H9 (cell line): ENCODE measurements around the gene SOSTDC1. TPM values are rescaled to one million over a fixed set of nuclear protein-coding genes. Genes with fewer than 3 reads are reported as not detected.

Experiments used
- DNase-seq: peaks from one replicate; pipeline ENCODE4 v3.0.0-alpha.2; 2017
- H2AFZ ChIP-seq: one replicate; pipeline ENCODE4 v1.6.1; 2013; ENCODE audit warnings: mild to moderate bottlenecking, low read length, control low read depth, moderate library complexity
- H2AK5ac ChIP-seq: 2 replicates; pipeline ENCODE4 v1.6.1; 2013; ENCODE audit warnings: low read length, control low read depth, mixed read lengths; ENCODE audit not compliant: insufficient read length
- H2BK120ac ChIP-seq: one replicate; pipeline ENCODE4 v1.6.1; 2013; ENCODE audit warnings: low read depth, mild to moderate bottlenecking, low read length, control low read depth, inconsistent platforms; ENCODE audit not compliant: poor library complexity, severe bottlenecking
- H2BK12ac ChIP-seq: 2 replicates; pipeline ENCODE4 v1.6.1; 2013; ENCODE audit warnings: low read length, control low read depth, mixed read lengths, low read depth; ENCODE audit not compliant: insufficient read length
- H2BK15ac ChIP-seq: 2 replicates; pipeline ENCODE4 v1.6.1; 2013; ENCODE audit warnings: low read depth, low read length, control low read depth
- H2BK20ac ChIP-seq: one replicate; pipeline ENCODE4 v1.6.1; 2013; ENCODE audit warnings: low read depth, mild to moderate bottlenecking, low read length, control low read depth, inconsistent platforms; ENCODE audit not compliant: poor library complexity, severe bottlenecking
- H2BK5ac ChIP-seq: 2 replicates; pipeline ENCODE4 v1.6.1; 2013; ENCODE audit warnings: low read length, control low read depth, mixed read lengths; ENCODE audit not compliant: insufficient read length
- H3K14ac ChIP-seq: 2 replicates; pipeline ENCODE4 v1.6.1; 2013; ENCODE audit warnings: low read length, control low read depth; ENCODE audit not compliant: insufficient read depth
- H3K18ac ChIP-seq: 2 replicates; pipeline ENCODE4 v1.6.1; 2013; ENCODE audit warnings: low read depth, mild to moderate bottlenecking, mixed read lengths, low read length, control low read depth; ENCODE audit not compliant: insufficient read length
- H3K23ac ChIP-seq: 2 replicates; pipeline ENCODE4 v1.6.1; 2013; ENCODE audit warnings: low read length, control low read depth, mixed read lengths, low read depth; ENCODE audit not compliant: insufficient read length
- H3K23me2 ChIP-seq: 2 replicates; pipeline ENCODE4 v1.6.1; 2013; ENCODE audit warnings: low read depth, mild to moderate bottlenecking, mixed read lengths, low read length, control low read depth; ENCODE audit not compliant: insufficient read length, poor library complexity, severe bottlenecking
- H3K27ac ChIP-seq: 2 replicates; pipeline ENCODE4 v1.5.1; 2013; ENCODE audit warnings: low read length, control low read depth, mixed read lengths, low read depth; ENCODE audit not compliant: insufficient read length
- H3K27me3 ChIP-seq: 2 replicates; pipeline ENCODE4 v1.6.1; 2013; ENCODE audit warnings: low read length, control low read depth, inconsistent platforms; ENCODE audit not compliant: insufficient read depth
- H3K4ac ChIP-seq: 2 replicates; pipeline ENCODE4 v1.6.1; 2013; ENCODE audit warnings: low read depth, mild to moderate bottlenecking, control low read depth, inconsistent platforms, low read length, moderate library complexity
- H3K4me1 ChIP-seq: 2 replicates; pipeline ENCODE4 v1.6.1; 2013; ENCODE audit warnings: low read length, control low read depth, inconsistent platforms; ENCODE audit not compliant: insufficient read depth
- H3K4me2 ChIP-seq: 2 replicates; pipeline ENCODE4 v1.6.1; 2013; ENCODE audit warnings: low read length, control low read depth, mixed read lengths; ENCODE audit not compliant: insufficient read length, insufficient read depth
- H3K56ac ChIP-seq: 2 replicates; pipeline ENCODE4 v1.6.1; 2013; ENCODE audit warnings: low read depth, mild to moderate bottlenecking, mixed read lengths, low read length, control low read depth; ENCODE audit not compliant: insufficient read length
- H3K79me1 ChIP-seq: 2 replicates; pipeline ENCODE4 v1.6.1; 2013; ENCODE audit warnings: low read depth, mild to moderate bottlenecking, moderate library complexity, low read length, control low read depth, inconsistent platforms; ENCODE audit not compliant: insufficient read depth, poor library complexity, severe bottlenecking
- H3K79me2 ChIP-seq: 2 replicates; pipeline ENCODE4 v1.6.1; 2013; ENCODE audit warnings: low read length, control low read depth, inconsistent platforms; ENCODE audit not compliant: insufficient read depth
- H3K9ac ChIP-seq: 2 replicates; pipeline ENCODE4 v1.6.1; 2013; ENCODE audit warnings: low read length, control low read depth, mixed read lengths; ENCODE audit not compliant: insufficient read length; ENCODE audit errors: extremely low read depth
- H3K9me3 ChIP-seq: one replicate; pipeline ENCODE4 v1.6.1; 2013; ENCODE audit warnings: low read depth, low read length, inconsistent platforms; ENCODE audit not compliant: control insufficient read depth
- H3T11ph ChIP-seq: one replicate; pipeline ENCODE4 v1.6.1; 2013; ENCODE audit warnings: mild to moderate bottlenecking, low read length, control low read depth, inconsistent platforms
- H4K20me1 ChIP-seq: one replicate; pipeline ENCODE4 v1.6.1; 2013; ENCODE audit not compliant: control insufficient read depth, insufficient read length, insufficient read depth
- H4K5ac ChIP-seq: 2 replicates; pipeline ENCODE4 v1.6.1; 2013; ENCODE audit warnings: low read depth, mild to moderate bottlenecking, mixed read lengths, low read length, control low read depth; ENCODE audit not compliant: insufficient read length
- H4K8ac ChIP-seq: replicated peaks from 2 replicates; pipeline ENCODE4 v1.6.1; 2013; ENCODE audit warnings: low read length, control low read depth, mixed read lengths, low read depth; ENCODE audit not compliant: insufficient read length
- H4K91ac ChIP-seq: 2 replicates; pipeline ENCODE4 v1.6.1; 2013; ENCODE audit warnings: low read depth, mild to moderate bottlenecking, moderate library complexity, mixed read lengths, low read length, control low read depth; ENCODE audit not compliant: insufficient read length
- H3K27ac Mint-ChIP-seq, 3 experiments: 2 replicates in 2 of 3; 3 replicates in 1 of 3; pipeline ENCODE4 v1.8.0; 2020 to 2021; ENCODE audit warnings: mixed read lengths in 3 of 3, mild to moderate bottlenecking in 1 of 3, moderate library complexity in 1 of 3
- H3K27me3 Mint-ChIP-seq: 2 replicates; pipeline ENCODE4 v1.8.0; 2021; ENCODE audit warnings: low read depth, mild to moderate bottlenecking, moderate library complexity, mixed read lengths
- H3K36me3 Mint-ChIP-seq, 3 experiments: 2 replicates in 2 of 3; 3 replicates in 1 of 3; pipeline ENCODE4 v1.8.0; 2020 to 2021; ENCODE audit warnings: low read depth in 3 of 3, mixed read lengths in 3 of 3; ENCODE audit not compliant: insufficient read depth in 1 of 3
- H3K4me1 Mint-ChIP-seq, 2 experiments: 2 replicates each; pipeline ENCODE4 v1.8.0; 2020; ENCODE audit warnings: mixed read lengths in 2 of 2
- H3K4me3 Mint-ChIP-seq, 2 experiments: 2 replicates in 1 of 2; 3 replicates in 1 of 2; pipeline ENCODE4 v1.8.0; 2020 to 2021; ENCODE audit warnings: mild to moderate bottlenecking in 2 of 2, mixed read lengths in 2 of 2, moderate library complexity in 1 of 2
- H3K9me3 Mint-ChIP-seq, 2 experiments: 2 replicates in 1 of 2; 3 replicates in 1 of 2; pipeline ENCODE4 v1.8.0; 2020; ENCODE audit warnings: mild to moderate bottlenecking in 2 of 2, mixed read lengths in 2 of 2, moderate library complexity in 1 of 2
- CTCF ChIP-seq: fragments of 200-600 bp; sonication (generic); conservative IDR thresholded peaks from 3 replicates; pipeline ENCODE4 v1.8.0; 2021; ENCODE audit warnings: antibody characterized with exemption, mild to moderate bottlenecking
- WGBS: extraction: QIAGEN DNeasy Blood & Tissue Kit; methylation state at CpG from one replicate; pipeline ENCODE4 v1.1.7; 2013; ENCODE audit warnings: missing lambda C conversion rate, low lambda C conversion rate, mixed read lengths; ENCODE audit not compliant: insufficient read length; ENCODE audit errors: extremely low coverage; 5-methylcytosine and 5-hydroxymethylcytosine counted together
- total RNA-seq: library from RNA; stranded (reverse); gene quantifications from 2 replicates; pipeline ENCODE4 v1.2.1, GENCODE V29; 2021

SOSTDC1 gene
- total RNA-seq, 1 experiment from 2014 or later, result not detected

- H2BK15ac ChIP-seq, result no peak overlapping the region
- H2AK5ac ChIP-seq, result no peak overlapping the region
- no peak overlapping the region for H3K9ac ChIP-seq
- H4K5ac ChIP-seq, result no peak overlapping the region
- no peak overlapping the region for H3K23ac ChIP-seq
- no peaks in the 10 kb centered on the region for H3K79me2 ChIP-seq
- no peak overlapping the region for H3K27ac ChIP-seq
- no peaks in the 10 kb centered on the region for H3K4me1 ChIP-seq
- Mint-ChIP-seq H3K36me3 (no peaks in the 10 kb centered on the region), H3K27me3 (peaks cover 26% of the 10 kb centered on the region), H3K4me3 (no peak overlapping the region; a peak in 1 of 5 replicates), H3K9me3 (no peaks in the 10 kb centered on the region), H3K4me1 (peaks cover 17 to 19% of the 10 kb centered on the region in 2 experiments), H3K27ac (no peak overlapping the region)
- no peak overlapping the region for H4K8ac ChIP-seq
- H3K79me1 ChIP-seq, result no peaks in the 10 kb centered on the region
- H2BK120ac ChIP-seq, result no peak overlapping the region
- no peak overlapping the region for H3K56ac ChIP-seq
- H3K4me2 ChIP-seq, result no peak overlapping the region
- H4K20me1 ChIP-seq, result no peaks in the 10 kb centered on the region
- no peak for DNase-seq
- H2AFZ ChIP-seq, result no peak overlapping the region
- H3K27me3 ChIP-seq, result no peaks in the 10 kb centered on the region
- no peak overlapping the region for H2BK20ac ChIP-seq
- H3K18ac ChIP-seq, result no peak overlapping the region
- H3K23me2 ChIP-seq, result peaks cover 9% of the 10 kb centered on the region
- TF ChIP-seq CTCF, result peak; percentile 28; the same call in 1 of the 3 replicates
- no peak overlapping the region for H3K14ac ChIP-seq
- H2BK5ac ChIP-seq, result no peak overlapping the region
- no peak overlapping the region for H3T11ph ChIP-seq
- H3K9me3 ChIP-seq, result no peaks in the 10 kb centered on the region
- no peak overlapping the region for H2BK12ac ChIP-seq
- H4K91ac ChIP-seq, result no peak overlapping the region
- no peak overlapping the region for H3K4ac ChIP-seq
- no CpG with 5 or more reads among the region's 3 CpGs for WGBS
Measured at GRCh38 chr7:16422917-16423316, 42.6 kb downstream of the SOSTDC1 start.
